HT-29 (cell line): ENCODE measurements around the gene PRR5. TPM values are rescaled to one million over a fixed set of nuclear protein-coding genes. Genes with fewer than 3 reads are reported as not detected.

ENCODE experiments used
- total RNA-seq: library from RNA; depleted of rRNA; stranded (reverse); fragments of >200 nt; shearing (Covaris generic); gene quantifications from 2 replicates; pipeline ENCODE4 v1.2.3, GENCODE V29; 2014; rRNA removed

The PRR5 gene
- total RNA-seq, 1 experiment from 2014 or later = 16.9 TPM

Other genes starting within 250 kb of the PRR5 start
- gene RTL6, start 204.0 kb upstream of the PRR5 start, total RNA-seq = 8.9 and 9.8 TPM in 2 replicates
- gene ARHGAP8, start 50.4 kb downstream of the PRR5 start, total RNA-seq = 30.6 and 38.1 TPM in 2 replicates